WTC11 (cell line): ENCODE results near the gene CLEC3A. TPM values are rescaled to one million over a fixed set of nuclear protein-coding genes. Genes with fewer than 3 reads are reported as not detected.

Experiments
- ATAC-seq: fragments of 200-7000 bp; cut with Tn5 transposase; 2 replicates; pipeline ENCODE4 v1.10.0; 2021; ENCODE audit warnings: mild to moderate bottlenecking, moderate library complexity
- CTCF ChIA-PET: fragments of 300-600 bp; sonication (Branson Sonifier 250); formaldehyde crosslinking; loops from one replicate; lab custom pipeline; 2021; ENCODE audit warnings: antibody characterized with exemption; lab: Charles Lee
- POLR2A ChIA-PET: fragments of 350-600 bp; sonication (Branson Sonifier 250); formaldehyde crosslinking; loops from one replicate; lab custom pipeline; 2021; ENCODE audit warnings: antibody characterized with exemption; lab: Charles Lee
- DNase-seq: peaks from one replicate; pipeline ENCODE4 v3.0.0; 2021; ENCODE audit warnings: low spot score
- H3K27ac Mint-ChIP-seq: 2 replicates; pipeline ENCODE4 v1.8.0; 2021; ENCODE audit warnings: mixed read lengths
- H3K27me3 Mint-ChIP-seq: 2 replicates; pipeline ENCODE4 v1.8.0; 2021; ENCODE audit warnings: low read depth, mild to moderate bottlenecking, moderate library complexity, mixed read lengths
- H3K36me3 Mint-ChIP-seq: 2 replicates; pipeline ENCODE4 v1.8.0; 2021; ENCODE audit warnings: mixed read lengths
- H3K4me1 Mint-ChIP-seq: 2 replicates; pipeline ENCODE4 v1.8.0; 2022; ENCODE audit warnings: mixed read lengths
- H3K4me3 Mint-ChIP-seq: 2 replicates; pipeline ENCODE4 v1.8.0; 2021; ENCODE audit warnings: mild to moderate bottlenecking, moderate library complexity, mixed read lengths
- H3K9me3 Mint-ChIP-seq: 2 replicates; pipeline ENCODE4 v1.8.0; 2021; ENCODE audit warnings: mixed read lengths
- EMX1 ChIP-seq: fragments of 250-450 bp; sonication (Bioruptor Pico); IDR thresholded peaks from 2 replicates; pipeline ENCODE4 v1.8.0; 2021; ENCODE audit warnings: mild to moderate bottlenecking
- ETV6 ChIP-seq: sonication (generic); formaldehyde crosslinking; IDR thresholded peaks from 2 replicates; pipeline ENCODE4 v1.8.1; 2022; ENCODE audit warnings: mild to moderate bottlenecking, missing genetic modification reagents
- FOXP1 ChIP-seq: sonication (generic); formaldehyde crosslinking; IDR thresholded peaks from 2 replicates; pipeline ENCODE4 v1.8.0; 2022; ENCODE audit warnings: missing genetic modification reagents, mild to moderate bottlenecking, moderate library complexity, borderline replicate concordance
- GABPB1 ChIP-seq: sonication (generic); formaldehyde crosslinking; IDR thresholded peaks from 2 replicates; pipeline ENCODE4 v1.8.1; 2023; ENCODE audit warnings: mild to moderate bottlenecking, missing genetic modification reagents
- NFATC4 ChIP-seq: fragments of 250-450 bp; sonication (Bioruptor Pico); IDR thresholded peaks from 2 replicates; pipeline ENCODE4 v1.9.0; 2021; ENCODE audit warnings: mild to moderate bottlenecking
- RORB ChIP-seq: fragments of 250-450 bp; sonication (Bioruptor Pico); IDR thresholded peaks from 2 replicates; pipeline ENCODE4 v1.9.0; 2021; ENCODE audit warnings: mild to moderate bottlenecking
- SOX15 ChIP-seq: fragments of 250-450 bp; sonication (Bioruptor Pico); IDR thresholded peaks from 2 replicates; pipeline ENCODE4 v1.9.0; 2021; ENCODE audit warnings: mild to moderate bottlenecking
- SP1 ChIP-seq: sonication (generic); formaldehyde crosslinking; conservative IDR thresholded peaks from 2 replicates; pipeline ENCODE4 v1.8.1; 2022; ENCODE audit warnings: missing genetic modification reagents
- TEAD1 ChIP-seq: sonication (generic); formaldehyde crosslinking; IDR thresholded peaks from 2 replicates; pipeline ENCODE4 v1.8.0; 2022; ENCODE audit warnings: mild to moderate bottlenecking, missing genetic modification reagents
- TP53 ChIP-seq: sonication (generic); formaldehyde crosslinking; IDR thresholded peaks from 2 replicates; pipeline ENCODE4 v1.8.1; 2023; ENCODE audit warnings: mild to moderate bottlenecking, missing genetic modification reagents
- ZNF232 ChIP-seq: sonication (generic); formaldehyde crosslinking; IDR thresholded peaks from 2 replicates; pipeline ENCODE4 v1.8.0; 2022; ENCODE audit warnings: mild to moderate bottlenecking, missing genetic modification reagents
- ZNF263 ChIP-seq: sonication (generic); formaldehyde crosslinking; IDR thresholded peaks from 2 replicates; pipeline ENCODE4 v1.8.1; 2022; ENCODE audit warnings: low read depth, mild to moderate bottlenecking, moderate library complexity, missing genetic modification reagents
- ZNF671 ChIP-seq: fragments of 250-450 bp; sonication (Bioruptor Pico); IDR thresholded peaks from 2 replicates; pipeline ENCODE4 v1.8.0; 2021; ENCODE audit warnings: mild to moderate bottlenecking
- total RNA-seq: library from RNA; stranded (reverse); gene quantifications from 3 replicates; pipeline ENCODE4 v1.2.3, GENCODE V29; 2021
- TF ChIP-seq, protein P1 (sequence below): sonication (generic); formaldehyde crosslinking; conservative IDR thresholded peaks from 2 replicates; pipeline ENCODE4 v1.8.1; 2023; ENCODE audit warnings: mild to moderate bottlenecking, low read depth, missing genetic modification reagents, moderate library complexity
- TF ChIP-seq, protein P2 (sequence below): sonication (generic); formaldehyde crosslinking; IDR thresholded peaks from 2 replicates; pipeline ENCODE4 v1.8.1; 2023; ENCODE audit warnings: mild to moderate bottlenecking, missing genetic modification reagents, moderate library complexity
- TF ChIP-seq, protein P3 (sequence below): fragments of 200-600 bp; IDR thresholded peaks from 2 replicates; pipeline ENCODE4 v1.8.0; 2022; ENCODE audit warnings: antibody characterized with exemption
- TF ChIP-seq, protein P4 (sequence below): fragments of 250-450 bp; sonication (Bioruptor Pico); IDR thresholded peaks from 2 replicates; pipeline ENCODE4 v1.8.0; 2021; ENCODE audit warnings: mild to moderate bottlenecking
- TF ChIP-seq, protein P5 (sequence below): sonication (generic); formaldehyde crosslinking; IDR thresholded peaks from 2 replicates; pipeline ENCODE4 v1.8.0; 2022; ENCODE audit warnings: mild to moderate bottlenecking, missing genetic modification reagents
- TF ChIP-seq, protein P6 (sequence below): sonication (generic); formaldehyde crosslinking; IDR thresholded peaks from 2 replicates; pipeline ENCODE4 v1.8.1; 2022; ENCODE audit warnings: mild to moderate bottlenecking, moderate library complexity, missing genetic modification reagents

The CLEC3A gene
- total RNA-seq, 1 experiment from 2014 or later = not detected

DNA sequence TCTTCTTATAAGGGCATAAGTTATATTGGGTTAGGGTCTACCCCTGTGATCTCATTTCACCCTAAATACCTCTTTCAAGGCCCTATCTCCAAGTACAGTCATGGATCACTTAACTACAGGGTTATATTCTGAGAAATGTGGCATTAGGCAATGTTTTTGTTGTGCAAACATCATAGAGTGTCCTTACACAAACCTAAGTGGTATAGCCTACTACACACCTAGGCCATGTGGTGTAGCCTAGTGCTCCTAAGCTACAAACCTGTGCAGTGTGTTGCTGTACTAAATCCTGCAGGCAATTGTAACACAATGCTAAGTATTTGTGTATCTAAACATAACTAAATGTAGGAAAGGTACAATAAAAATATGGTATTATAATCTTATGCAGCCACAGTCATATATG, 18.0 kb downstream of the CLEC3A start:
- POLR2A ChIA-PET = no interaction called here
- no peaks in the 10 kb centered on the region for H3K36me3 Mint-ChIP-seq

More for the DNA sequence above, 18.0 kb downstream of the CLEC3A start:
- Mint-ChIP-seq H3K4me3 (no peak overlapping the region), H3K27me3 (peaks cover 47% of the 10 kb centered on the region), H3K4me1 (no peaks in the 10 kb centered on the region), H3K27ac (no peak overlapping the region), H3K9me3 (no peaks in the 10 kb centered on the region)
- TF ChIP-seq SOX15 (CRISPR knock-in tag) (no peak), ZNF671 (no peak), GABPB1 (CRISPR knock-in tag) (no peak), EMX1 (CRISPR knock-in tag) (no peak), TEAD1 (CRISPR knock-in tag) (no peak), FOXP1 (CRISPR knock-in tag) (no peak), ZNF263 (CRISPR knock-in tag) (no peak), ZNF232 (CRISPR knock-in tag) (no peak), SP1 (CRISPR knock-in tag) (no peak), ETV6 (no peak), NFATC4 (CRISPR knock-in tag) (no peak), RORB (CRISPR knock-in tag) (no peak), TP53 (no peak)
- TF ChIP-seq, protein P1, sequence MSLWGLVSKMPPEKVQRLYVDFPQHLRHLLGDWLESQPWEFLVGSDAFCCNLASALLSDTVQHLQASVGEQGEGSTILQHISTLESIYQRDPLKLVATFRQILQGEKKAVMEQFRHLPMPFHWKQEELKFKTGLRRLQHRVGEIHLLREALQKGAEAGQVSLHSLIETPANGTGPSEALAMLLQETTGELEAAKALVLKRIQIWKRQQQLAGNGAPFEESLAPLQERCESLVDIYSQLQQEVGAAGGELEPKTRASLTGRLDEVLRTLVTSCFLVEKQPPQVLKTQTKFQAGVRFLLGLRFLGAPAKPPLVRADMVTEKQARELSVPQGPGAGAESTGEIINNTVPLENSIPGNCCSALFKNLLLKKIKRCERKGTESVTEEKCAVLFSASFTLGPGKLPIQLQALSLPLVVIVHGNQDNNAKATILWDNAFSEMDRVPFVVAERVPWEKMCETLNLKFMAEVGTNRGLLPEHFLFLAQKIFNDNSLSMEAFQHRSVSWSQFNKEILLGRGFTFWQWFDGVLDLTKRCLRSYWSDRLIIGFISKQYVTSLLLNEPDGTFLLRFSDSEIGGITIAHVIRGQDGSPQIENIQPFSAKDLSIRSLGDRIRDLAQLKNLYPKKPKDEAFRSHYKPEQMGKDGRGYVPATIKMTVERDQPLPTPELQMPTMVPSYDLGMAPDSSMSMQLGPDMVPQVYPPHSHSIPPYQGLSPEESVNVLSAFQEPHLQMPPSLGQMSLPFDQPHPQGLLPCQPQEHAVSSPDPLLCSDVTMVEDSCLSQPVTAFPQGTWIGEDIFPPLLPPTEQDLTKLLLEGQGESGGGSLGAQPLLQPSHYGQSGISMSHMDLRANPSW (CRISPR knock-in tag) = no peak
- TF ChIP-seq, protein P2, sequence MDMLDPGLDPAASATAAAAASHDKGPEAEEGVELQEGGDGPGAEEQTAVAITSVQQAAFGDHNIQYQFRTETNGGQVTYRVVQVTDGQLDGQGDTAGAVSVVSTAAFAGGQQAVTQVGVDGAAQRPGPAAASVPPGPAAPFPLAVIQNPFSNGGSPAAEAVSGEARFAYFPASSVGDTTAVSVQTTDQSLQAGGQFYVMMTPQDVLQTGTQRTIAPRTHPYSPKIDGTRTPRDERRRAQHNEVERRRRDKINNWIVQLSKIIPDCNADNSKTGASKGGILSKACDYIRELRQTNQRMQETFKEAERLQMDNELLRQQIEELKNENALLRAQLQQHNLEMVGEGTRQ (CRISPR knock-in tag) = no peak
- TF ChIP-seq, protein P3, sequence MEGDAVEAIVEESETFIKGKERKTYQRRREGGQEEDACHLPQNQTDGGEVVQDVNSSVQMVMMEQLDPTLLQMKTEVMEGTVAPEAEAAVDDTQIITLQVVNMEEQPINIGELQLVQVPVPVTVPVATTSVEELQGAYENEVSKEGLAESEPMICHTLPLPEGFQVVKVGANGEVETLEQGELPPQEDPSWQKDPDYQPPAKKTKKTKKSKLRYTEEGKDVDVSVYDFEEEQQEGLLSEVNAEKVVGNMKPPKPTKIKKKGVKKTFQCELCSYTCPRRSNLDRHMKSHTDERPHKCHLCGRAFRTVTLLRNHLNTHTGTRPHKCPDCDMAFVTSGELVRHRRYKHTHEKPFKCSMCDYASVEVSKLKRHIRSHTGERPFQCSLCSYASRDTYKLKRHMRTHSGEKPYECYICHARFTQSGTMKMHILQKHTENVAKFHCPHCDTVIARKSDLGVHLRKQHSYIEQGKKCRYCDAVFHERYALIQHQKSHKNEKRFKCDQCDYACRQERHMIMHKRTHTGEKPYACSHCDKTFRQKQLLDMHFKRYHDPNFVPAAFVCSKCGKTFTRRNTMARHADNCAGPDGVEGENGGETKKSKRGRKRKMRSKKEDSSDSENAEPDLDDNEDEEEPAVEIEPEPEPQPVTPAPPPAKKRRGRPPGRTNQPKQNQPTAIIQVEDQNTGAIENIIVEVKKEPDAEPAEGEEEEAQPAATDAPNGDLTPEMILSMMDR = no peak
- TF ChIP-seq, protein P4, sequence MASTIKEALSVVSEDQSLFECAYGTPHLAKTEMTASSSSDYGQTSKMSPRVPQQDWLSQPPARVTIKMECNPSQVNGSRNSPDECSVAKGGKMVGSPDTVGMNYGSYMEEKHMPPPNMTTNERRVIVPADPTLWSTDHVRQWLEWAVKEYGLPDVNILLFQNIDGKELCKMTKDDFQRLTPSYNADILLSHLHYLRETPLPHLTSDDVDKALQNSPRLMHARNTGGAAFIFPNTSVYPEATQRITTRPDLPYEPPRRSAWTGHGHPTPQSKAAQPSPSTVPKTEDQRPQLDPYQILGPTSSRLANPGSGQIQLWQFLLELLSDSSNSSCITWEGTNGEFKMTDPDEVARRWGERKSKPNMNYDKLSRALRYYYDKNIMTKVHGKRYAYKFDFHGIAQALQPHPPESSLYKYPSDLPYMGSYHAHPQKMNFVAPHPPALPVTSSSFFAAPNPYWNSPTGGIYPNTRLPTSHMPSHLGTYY (CRISPR knock-in tag) = no peak
- TF ChIP-seq, protein P5, sequence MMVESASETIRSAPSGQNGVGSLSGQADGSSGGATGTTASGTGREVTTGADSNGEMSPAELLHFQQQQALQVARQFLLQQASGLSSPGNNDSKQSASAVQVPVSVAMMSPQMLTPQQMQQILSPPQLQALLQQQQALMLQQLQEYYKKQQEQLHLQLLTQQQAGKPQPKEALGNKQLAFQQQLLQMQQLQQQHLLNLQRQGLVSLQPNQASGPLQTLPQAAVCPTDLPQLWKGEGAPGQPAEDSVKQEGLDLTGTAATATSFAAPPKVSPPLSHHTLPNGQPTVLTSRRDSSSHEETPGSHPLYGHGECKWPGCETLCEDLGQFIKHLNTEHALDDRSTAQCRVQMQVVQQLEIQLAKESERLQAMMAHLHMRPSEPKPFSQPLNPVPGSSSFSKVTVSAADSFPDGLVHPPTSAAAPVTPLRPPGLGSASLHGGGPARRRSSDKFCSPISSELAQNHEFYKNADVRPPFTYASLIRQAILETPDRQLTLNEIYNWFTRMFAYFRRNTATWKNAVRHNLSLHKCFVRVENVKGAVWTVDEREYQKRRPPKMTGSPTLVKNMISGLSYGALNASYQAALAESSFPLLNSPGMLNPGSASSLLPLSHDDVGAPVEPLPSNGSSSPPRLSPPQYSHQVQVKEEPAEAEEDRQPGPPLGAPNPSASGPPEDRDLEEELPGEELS = no peak
- TF ChIP-seq, protein P6, sequence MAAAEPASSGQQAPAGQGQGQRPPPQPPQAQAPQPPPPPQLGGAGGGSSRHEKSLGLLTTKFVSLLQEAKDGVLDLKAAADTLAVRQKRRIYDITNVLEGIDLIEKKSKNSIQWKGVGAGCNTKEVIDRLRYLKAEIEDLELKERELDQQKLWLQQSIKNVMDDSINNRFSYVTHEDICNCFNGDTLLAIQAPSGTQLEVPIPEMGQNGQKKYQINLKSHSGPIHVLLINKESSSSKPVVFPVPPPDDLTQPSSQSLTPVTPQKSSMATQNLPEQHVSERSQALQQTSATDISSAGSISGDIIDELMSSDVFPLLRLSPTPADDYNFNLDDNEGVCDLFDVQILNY (CRISPR knock-in tag) = no peak
- ATAC-seq = no peak
- no peak for DNase-seq
- CTCF ChIA-PET = no interaction called here
